Omental fat pad (tissue), 4 donors: ENCODE measurements around the gene TPM2. TPM values are rescaled to one million over a fixed set of nuclear protein-coding genes. Genes with fewer than 3 reads are reported as not detected.

Source experiments
- ATAC-seq: fragments of 150-250 bp; one replicate; pipeline ENCODE4 v1.9.1; 2016; ENCODE audit warnings: mild to moderate bottlenecking, moderate library complexity; ENCODE audit not compliant: low FRiP score
- DNase-seq: peaks from one replicate; pipeline ENCODE4 v3.0.0-alpha.2; 2019; ENCODE audit warnings: low spot score
- total RNA-seq, 4 donors: library from RNA; depleted of rRNA; stranded (reverse); fragments of >200 nt; gene quantifications; one replicate each; pipeline ENCODE4 v1.1.0, GENCODE V29; 2016
- TF ChIP-seq, protein P1 (sequence below), 3 donors: fragments of 450-650 bp; IDR thresholded peaks; one replicate each; pipeline ENCODE4 v1.5.1; 2016 to 2017; ENCODE audit warnings: antibody characterized with exemption in 3 of 3, mild to moderate bottlenecking in 3 of 3, moderate library complexity in 2 of 3

Gene TPM2
- total RNA-seq, 4 donors from 2014 or later: 150 to 301 (median 237) TPM

DNA sequence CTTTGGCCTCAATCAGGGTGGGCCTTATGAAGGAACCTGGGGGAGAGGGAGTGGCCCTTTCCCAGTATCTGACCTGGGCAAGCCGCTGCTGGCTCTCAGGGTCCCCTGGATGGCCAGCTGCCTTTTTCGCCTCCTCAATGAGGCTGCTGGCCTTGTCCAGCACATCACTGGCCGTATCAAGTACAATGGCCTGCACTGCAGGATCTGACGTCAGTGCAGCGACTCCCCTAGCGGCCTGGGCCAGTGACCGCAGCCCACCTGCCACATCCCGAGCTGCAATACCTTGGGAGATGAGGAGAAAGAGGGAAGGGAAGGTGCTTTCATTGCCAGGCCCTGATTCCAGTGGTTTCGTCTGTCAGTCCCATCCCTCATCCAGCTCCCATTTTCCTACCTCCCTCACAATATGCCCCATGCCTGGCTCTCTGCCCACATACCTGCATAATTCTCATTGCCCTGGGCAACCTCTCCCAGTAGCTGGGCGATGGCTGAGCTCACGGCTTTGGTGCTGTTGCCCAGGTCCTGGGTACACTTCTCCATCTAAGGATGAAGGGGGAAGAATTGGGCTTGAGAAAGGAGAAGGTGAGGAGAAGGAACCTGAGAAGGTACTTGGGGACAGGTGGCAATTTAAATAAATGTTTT lies 23.2 kb upstream of the TPM2 start:
- TF ChIP-seq, protein P1, sequence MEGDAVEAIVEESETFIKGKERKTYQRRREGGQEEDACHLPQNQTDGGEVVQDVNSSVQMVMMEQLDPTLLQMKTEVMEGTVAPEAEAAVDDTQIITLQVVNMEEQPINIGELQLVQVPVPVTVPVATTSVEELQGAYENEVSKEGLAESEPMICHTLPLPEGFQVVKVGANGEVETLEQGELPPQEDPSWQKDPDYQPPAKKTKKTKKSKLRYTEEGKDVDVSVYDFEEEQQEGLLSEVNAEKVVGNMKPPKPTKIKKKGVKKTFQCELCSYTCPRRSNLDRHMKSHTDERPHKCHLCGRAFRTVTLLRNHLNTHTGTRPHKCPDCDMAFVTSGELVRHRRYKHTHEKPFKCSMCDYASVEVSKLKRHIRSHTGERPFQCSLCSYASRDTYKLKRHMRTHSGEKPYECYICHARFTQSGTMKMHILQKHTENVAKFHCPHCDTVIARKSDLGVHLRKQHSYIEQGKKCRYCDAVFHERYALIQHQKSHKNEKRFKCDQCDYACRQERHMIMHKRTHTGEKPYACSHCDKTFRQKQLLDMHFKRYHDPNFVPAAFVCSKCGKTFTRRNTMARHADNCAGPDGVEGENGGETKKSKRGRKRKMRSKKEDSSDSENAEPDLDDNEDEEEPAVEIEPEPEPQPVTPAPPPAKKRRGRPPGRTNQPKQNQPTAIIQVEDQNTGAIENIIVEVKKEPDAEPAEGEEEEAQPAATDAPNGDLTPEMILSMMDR (IDR thresholded peaks at IDR 0.05): no peak
- no peak for DNase-seq
- no peak for ATAC-seq

DNA sequence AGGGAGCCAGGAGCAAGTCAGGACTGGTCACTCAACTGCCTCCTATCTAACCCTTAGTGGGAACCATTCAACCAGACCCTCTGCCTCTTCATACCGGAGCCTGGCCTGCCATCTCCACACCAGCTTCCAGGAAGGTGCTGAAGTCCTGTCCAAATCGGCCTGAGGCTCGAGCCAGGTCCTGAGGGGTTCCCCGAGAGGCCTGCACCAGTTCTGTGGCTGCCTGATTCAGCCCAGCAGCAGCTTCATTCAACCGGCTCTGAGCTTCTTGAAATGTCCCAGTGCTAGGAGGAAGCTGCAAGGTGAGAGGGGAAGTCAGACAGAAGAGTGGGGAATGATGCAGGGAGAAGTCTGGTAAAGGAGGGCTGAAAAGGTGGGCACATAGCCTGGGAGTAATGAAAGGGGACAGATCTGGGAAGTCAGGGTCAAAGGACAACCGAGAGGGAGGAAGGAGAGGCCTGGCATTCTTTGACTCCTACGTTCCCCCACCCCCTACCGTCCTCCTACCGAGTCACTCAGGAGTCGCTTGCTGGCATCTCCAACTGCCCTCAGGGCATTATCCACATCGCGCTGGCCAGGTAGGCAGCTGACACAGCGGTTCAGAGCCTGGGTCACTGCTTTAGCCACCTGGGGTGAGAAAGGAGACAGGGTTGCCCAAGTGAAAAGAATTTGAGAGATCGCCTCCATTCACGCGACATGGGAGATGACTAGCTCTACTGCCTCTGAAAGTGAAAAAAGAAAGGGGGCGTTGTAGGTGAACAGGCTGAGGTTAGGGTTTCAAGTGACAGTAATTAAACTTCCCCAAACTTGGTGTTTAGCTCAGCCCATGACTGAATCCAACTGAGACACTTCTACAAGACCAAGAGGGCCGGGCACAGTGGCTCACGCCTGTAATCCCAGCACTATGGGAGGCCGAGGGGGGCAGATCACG lies 22.0 kb upstream of the TPM2 start:
- TF ChIP-seq, protein P1 (IDR thresholded peaks at IDR 0.05): no peak
- ATAC-seq (no peak), DNase-seq (no peak)

DNA sequence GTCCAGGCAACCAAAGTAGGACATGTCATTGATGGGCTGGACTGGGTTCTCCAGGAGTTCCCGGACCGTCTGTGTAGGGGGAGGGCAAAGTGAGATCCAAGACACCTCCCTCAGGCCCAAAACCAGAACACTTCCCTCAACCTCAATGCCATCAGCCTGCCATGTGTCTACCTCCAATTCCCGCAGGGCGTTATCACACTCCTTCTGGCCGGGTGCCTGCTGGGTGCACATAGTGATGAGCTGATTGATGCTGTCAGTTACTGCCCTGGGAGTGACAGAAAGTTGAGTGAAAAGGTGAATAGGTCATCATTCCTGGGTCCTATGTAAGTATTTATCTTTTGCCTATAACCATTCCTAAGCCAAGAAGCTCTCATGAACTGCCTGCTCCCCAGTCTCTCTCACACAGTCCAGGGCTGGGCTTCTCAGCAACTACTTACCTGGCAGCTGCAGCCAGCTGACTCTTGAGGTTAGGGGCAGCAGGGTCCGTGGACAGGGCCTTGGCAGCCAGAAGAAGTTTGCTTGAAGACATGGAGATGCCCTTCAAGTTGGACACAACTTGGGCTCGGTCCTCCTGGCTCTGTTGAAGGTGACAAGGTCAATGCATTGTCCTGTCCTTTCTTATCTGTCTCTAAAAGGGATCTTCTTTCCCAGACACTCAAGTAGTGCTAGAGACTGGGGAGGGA lies 21.2 kb upstream of the TPM2 start:
- no peak for ATAC-seq
- no peak for DNase-seq
- TF ChIP-seq, protein P1 (IDR thresholded peaks at IDR 0.05): no peak

DNA sequence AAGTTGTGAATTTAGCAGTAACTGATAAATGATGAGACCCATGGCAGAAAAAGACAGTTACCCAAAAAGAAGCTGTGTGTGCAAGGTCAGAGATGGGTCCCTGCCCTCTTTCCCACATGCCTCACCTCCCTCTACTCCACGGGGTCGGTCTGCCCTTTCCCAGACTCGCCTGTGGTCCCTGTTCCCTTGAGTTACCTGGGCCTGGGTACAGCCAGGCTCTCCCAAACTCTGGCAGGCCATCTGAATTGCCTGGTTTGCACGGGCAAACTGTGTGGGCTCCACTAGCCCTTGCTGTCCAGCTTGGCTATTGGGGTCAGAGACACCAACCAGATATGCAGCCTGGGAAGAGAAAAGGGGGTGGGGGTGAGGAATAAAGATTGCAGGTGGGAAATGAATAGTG lies 18.4 kb upstream of the TPM2 start:
- DNase-seq (no peak), ATAC-seq (no peak)
- TF ChIP-seq, protein P1 (IDR thresholded peaks at IDR 0.05): no peak

- ATAC-seq: peak; percentile 22
- no peak for DNase-seq
- TF ChIP-seq, protein P1 (IDR thresholded peaks at IDR 0.05): no peak
Measured at GRCh38 chr9:35706951-35707350, 17.2 kb upstream of the TPM2 start.

DNA sequence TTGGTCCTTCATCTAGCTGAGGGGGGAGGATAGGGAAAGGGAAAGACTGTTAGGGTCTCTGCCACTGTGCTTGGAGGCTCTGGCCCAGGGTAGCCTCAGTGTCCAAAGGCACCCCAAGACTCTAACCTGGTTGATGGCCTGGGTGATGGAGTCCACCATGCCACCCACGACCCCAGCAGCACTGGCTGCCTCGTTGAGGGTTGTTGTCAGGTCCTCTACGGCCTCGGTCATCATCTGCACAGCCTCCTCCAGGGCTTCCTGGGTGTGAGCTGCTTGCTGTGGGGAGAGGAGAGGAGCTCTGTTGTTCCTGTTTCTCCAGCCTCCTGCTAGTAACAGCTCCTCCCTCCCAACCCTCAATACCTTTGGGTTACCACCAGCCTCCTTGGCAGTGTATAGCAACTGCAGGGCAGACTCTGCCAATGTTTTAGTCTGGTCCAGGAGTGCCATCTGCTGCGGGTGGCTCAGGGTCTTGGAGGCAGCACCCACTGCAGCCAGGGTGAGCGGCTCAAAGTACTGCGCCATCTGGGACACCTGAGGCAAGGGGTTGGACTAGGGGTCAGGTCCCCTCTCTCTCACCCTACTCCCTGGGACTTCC lies 16.2 kb upstream of the TPM2 start:
- ATAC-seq (no peak), DNase-seq (no peak)
- TF ChIP-seq, protein P1 (IDR thresholded peaks at IDR 0.05): no peak
